ENCODE results near the gene SKIC8.

DNA sequence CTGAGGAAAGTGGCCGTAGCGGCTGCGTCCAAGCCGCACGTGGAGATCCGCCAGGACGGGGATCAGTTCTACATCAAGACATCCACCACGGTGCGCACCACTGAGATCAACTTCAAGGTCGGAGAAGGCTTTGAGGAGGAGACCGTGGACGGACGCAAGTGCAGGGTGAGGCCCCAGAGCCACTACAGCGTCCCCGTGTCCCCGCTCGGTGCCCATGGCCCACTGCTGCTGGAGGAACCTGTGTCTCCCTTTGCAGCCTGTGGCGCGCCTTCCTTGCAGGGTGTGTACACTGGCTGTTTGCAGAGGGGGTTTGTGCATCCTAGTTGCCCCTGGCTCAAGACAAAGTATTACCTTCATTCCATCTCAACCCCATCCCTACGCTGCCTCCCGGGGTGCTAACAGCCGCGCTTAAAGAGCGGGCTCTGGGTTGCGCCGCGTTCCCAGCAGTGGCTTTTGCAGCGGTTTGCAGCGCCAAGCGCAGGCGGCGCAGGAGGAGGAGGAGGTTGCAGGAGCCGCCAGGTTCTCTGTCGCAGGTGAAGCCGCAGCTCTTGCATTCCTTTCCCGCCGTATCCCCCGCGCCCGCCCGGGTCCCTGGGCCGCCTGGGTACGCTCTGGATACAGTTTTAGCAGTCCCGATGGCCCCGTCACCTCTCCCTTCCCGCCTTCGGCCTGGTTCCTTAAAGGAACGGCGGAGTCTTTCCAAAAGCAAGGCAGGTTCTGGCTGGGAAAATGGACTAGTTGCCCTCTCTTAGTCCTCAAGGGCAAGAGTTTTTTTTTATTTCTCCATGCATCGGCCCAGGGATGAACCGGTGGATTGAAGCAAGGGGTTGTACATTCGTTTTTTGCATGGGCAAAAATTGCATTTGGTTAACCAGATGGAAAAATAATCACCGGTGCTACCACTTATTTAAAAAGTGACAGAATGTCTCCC lies 41.9 kb upstream of the SKIC8 start:
- TF ChIP-seq, protein P1, sequence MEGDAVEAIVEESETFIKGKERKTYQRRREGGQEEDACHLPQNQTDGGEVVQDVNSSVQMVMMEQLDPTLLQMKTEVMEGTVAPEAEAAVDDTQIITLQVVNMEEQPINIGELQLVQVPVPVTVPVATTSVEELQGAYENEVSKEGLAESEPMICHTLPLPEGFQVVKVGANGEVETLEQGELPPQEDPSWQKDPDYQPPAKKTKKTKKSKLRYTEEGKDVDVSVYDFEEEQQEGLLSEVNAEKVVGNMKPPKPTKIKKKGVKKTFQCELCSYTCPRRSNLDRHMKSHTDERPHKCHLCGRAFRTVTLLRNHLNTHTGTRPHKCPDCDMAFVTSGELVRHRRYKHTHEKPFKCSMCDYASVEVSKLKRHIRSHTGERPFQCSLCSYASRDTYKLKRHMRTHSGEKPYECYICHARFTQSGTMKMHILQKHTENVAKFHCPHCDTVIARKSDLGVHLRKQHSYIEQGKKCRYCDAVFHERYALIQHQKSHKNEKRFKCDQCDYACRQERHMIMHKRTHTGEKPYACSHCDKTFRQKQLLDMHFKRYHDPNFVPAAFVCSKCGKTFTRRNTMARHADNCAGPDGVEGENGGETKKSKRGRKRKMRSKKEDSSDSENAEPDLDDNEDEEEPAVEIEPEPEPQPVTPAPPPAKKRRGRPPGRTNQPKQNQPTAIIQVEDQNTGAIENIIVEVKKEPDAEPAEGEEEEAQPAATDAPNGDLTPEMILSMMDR (IDR thresholded peaks at IDR 0.05; ENCODE audit: low read depth, low read length) = no peak
- TF ChIP-seq EZH2phosphoT487 (IDR thresholded peaks at IDR 0.05; ENCODE audit: low read depth) = no peak

Measured in OCI-LY3 (cell line).